Measurements from ENCODE around the gene BABAM2.

DNA sequence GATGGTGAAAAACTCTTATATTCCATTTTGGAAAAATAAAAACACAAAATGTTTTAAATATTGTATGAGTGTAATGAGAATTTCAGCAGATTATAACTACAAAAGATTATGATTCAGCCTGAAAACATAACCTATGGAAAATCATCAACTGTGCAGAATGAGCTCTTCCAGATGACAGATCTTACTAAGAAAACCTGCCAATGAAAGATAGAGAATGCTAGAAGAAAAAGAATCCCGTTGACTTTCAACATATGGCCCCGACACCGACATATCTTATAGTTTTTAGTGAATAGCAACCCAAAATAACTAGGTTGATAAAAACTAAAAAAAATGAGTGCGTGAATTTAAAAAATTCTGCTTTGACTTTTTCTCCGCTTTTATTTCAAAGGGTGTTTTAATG is 178.0 kb downstream of the BABAM2 start:
- TF ChIP-seq EZH2phosphoT487 (IDR thresholded peaks at IDR 0.05; ENCODE audit: insufficient read depth, low read depth) (no peak), EZH2 (IDR thresholded peaks at IDR 0.05; ENCODE audit: insufficient read depth, poor library complexity, severe bottlenecking) (no peak)
